Measurements from ENCODE around the gene TSPAN19.

The TSPAN19 gene

DNA sequence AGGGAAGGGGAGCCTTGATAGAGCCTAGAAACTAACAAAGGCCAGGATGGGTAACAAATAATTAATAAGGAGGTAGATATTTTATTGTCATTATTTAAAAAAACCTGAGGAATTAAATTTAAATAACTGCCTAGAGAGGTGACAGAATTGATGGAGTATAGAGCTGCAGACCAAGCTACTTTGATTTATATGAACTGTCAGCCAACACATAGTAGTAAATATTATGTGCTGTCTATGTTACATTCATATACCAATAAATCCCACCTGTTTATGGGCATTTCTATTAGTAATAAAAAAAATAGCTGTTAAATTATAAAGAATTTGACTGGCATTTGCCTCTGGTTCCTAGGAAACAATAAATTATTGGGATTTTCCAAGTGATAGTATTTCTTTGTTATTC, 37.7 kb downstream of the TSPAN19 start:
- no peak for DNase-seq

- DNase-seq, result no peak
Measured at GRCh38 chr12:84996759-84997158, 39.3 kb downstream of the TSPAN19 start.

GRCh38 chr12:84995641-84996040, 40.4 kb downstream of the TSPAN19 start:
- no peak for DNase-seq

- DNase-seq, result no peak
Measured at GRCh38 chr12:84994426-84994825, 41.7 kb downstream of the TSPAN19 start.

GRCh38 chr12:84986586-84986985, 49.5 kb downstream of the TSPAN19 start:
- DNase-seq, result peak; percentile 81

DNA sequence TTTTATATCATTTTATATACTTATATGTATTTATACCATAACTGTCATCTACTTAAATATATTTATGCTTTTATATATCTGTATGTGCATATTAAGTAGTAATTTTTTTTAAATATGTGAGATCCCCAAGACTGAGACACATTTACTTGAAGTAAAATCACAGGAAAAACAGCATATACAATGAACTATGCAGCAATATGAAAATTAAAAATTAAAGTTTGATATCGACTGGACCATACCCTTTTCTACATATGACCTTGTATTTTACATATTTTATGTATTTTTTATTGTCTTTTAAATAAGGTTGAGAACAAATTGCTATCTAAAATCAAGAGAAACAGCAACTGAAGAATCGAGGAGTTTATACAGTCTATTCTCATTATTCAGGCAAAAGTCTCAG, 50.0 kb downstream of the TSPAN19 start:
- no peak for DNase-seq

DNA sequence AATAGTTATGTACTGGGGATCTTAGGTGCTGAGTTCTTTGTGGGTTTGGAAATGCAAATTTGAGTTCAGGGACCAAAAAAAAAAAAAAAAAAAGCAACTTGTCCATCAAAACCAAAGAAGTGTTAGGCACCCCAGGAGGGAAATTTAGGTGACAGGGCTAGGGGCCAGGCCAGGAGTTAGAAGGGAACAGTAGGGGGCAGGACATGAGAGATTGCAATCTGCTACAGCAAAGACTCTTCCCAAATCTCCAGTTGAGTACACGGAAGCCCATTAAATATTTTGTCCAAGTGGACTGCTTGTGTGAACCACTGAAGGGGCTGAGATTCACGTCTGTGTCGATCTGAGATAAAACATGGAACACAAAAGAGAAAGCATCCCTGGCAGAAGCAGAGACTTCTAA, 52.8 kb downstream of the TSPAN19 start:
- DNase-seq, result peak; percentile 33

DNA sequence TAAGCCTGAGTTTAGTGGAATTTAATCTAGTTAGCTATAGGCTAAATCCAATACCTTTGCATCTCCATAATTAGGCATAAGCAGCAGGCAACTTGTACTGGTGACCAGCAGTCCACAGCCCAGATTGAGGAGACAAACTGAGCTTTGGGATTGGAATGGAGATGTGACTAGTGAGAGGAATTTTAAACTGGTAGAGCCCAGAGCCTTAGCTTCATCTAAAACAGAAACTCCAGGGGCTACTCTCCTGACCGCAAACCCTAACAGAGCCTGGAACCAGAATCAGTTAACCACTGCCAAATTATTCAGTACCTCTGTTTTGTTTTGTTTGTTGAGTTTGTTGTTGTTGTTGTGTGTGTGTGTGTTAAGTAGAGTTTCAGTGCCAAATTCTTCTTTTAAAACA, 53.2 kb downstream of the TSPAN19 start:
- DNase-seq, result peak; percentile 74

GRCh38 chr12:84978921-84979320, 57.2 kb downstream of the TSPAN19 start:
- peak; percentile 92 for DNase-seq

- no peak for DNase-seq
Measured at GRCh38 chr12:84976133-84976532, 59.9 kb downstream of the TSPAN19 start.

DNA sequence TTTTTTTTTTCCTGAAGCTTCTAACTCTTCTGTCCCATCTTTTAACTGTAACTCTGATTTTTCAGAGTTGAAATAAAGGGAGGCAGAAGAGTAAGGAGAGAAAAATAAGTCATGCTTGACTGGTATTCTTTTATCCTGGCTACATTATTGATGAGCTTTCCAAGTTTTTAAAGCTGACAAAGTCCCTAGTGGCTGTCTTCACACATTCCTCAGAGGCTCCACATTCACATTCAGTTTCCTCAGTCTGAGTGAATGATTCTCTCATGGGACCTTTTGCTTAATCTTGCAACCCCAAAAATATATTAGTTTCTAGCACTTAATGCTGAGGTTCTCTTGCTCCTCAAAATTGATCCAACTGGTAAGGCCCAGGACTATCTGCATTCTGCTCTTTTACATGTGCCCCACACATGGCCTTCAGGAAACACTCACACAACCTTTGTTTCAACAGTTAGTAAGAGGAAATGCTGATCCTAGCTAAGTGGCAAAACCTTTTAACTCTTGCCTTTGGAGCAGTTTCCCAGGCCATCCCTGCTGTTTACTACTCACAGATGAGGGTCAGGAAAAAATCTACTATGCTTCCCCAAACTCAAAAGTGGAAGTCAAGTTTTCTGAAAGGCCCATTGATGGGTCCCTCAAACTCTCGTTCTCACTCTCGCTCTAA, 61.8 kb downstream of the TSPAN19 start:
- DNase-seq, result no peak

DNA sequence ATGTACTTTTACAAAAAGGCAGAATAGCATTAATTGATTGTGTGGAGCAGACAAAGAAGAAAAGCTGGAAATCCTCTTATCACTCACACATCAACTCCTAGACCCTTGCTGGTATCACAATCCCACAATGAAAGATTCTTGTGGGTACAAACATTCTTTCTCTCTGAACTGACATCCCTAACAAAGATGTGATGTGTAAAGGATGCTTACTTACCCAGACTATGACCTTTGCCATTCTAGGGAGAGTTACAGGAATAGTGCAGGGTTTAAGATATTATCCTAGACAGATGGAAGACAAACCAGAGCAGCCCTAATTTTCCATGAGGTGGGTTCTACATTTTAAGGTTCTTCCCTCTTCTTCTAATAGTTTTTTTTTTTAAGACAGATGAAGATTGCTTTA, 63.1 kb downstream of the TSPAN19 start:
- peak; percentile 37 for DNase-seq

DNA sequence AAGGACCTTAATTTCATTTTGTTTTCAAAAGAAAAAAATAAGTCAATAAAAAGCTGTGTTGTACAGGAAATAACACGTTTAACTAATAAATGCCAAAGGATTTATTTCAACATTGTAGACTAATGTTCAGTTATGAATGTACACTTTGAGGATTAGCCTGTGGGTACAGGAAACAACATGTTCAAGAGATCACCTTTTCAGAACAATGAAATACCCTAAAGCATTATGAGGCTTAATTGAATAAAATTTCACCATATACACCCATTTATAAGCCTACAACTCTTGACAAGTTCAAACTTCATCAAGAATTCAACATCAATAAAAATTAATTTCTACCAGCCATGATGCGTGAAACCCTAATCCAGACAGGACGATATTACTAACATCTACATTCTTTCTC, 66.9 kb downstream of the TSPAN19 start:
- DNase-seq, result no peak
